K562 (cell line): ENCODE results near the gene CHAC1. TPM values are rescaled to one million over a fixed set of nuclear protein-coding genes. Genes with fewer than 3 reads are reported as not detected.

Experiments
- ATAC-seq: fragments of 200-7000 bp; cut with Tn5 transposase; 3 replicates; pipeline ENCODE4 v1.9.1; 2020; ENCODE audit warnings: moderate library complexity
- BruUV-seq: library from RNA; stranded (reverse); fragments of 400-500 nt; replicated peaks from 2 replicates; lab custom pipeline; 2021; lab: Mats Ljungman, UMichigan
- CTCF ChIA-PET: fragments of 300-600 bp; formaldehyde crosslinking; extraction: SDS; loops from one replicate; lab custom pipeline; 2021; ENCODE audit warnings: low intra/inter-chr PET ratio; lab: Yijun Ruan, JAX
- POLR2A ChIA-PET: fragments of 300-600, 350-650 bp; sonication (Branson Sonifier 250); formaldehyde crosslinking; extraction: SDS; loops from one replicate; lab custom pipeline; 2021; ENCODE audit warnings: antibody characterized with exemption, inconsistent platforms; lab: Yijun Ruan, JAX
- DNase-seq, 4 experiments: peaks; one replicate each; pipeline versions ENCODE4 v3.0.0 to v3.0.0-alpha.2; 2011 to 2018; ENCODE audit warnings: low spot score in 3 of 4, mixed read lengths in 3 of 4; ENCODE audit errors: extremely low read depth in 1 of 4
- FAIRE-seq: peaks from 2 replicates; lab custom pipeline; 2011; peaks lifted over from hg19 to GRCh38; lab: Jason Lieb, UNC
- H2AFZ ChIP-seq: 2 replicates; pipeline ENCODE4 v1.6.0; 2011; ENCODE audit warnings: low read depth, low read length, control low read depth, inconsistent platforms
- H3K27ac ChIP-seq: fragments of 200-600 bp; 3 replicates; pipeline ENCODE4 v1.8.0; 2011; ENCODE audit warnings: low read depth, mild to moderate bottlenecking, control low read depth, inconsistent platforms, low read length, moderate library complexity, mixed read lengths; ENCODE audit errors: extremely low read depth
- H3K27me3 ChIP-seq, 2 experiments: fragments of 300-600 bp in 1 of 2; 2 replicates in 1 of 2; 3 replicates in 1 of 2; pipeline versions ENCODE4 v1.6.0 to v1.8.0; 2011; ENCODE audit warnings: inconsistent platforms in 2 of 2, low read length in 2 of 2, mild to moderate bottlenecking in 1 of 2, mixed read lengths in 1 of 2, moderate library complexity in 1 of 2; ENCODE audit not compliant: control insufficient read depth in 2 of 2, insufficient read depth in 2 of 2
- H3K36me3 ChIP-seq: fragments of 300-600 bp; 3 replicates; pipeline ENCODE4 v1.8.0; 2011; ENCODE audit warnings: mild to moderate bottlenecking, low read length, inconsistent platforms; ENCODE audit not compliant: control insufficient read depth, insufficient read depth
- H3K4me1 ChIP-seq, 2 experiments: fragments of 200-600 bp in 1 of 2; replicated peaks in 1 of 2; 2 replicates in 1 of 2; 3 replicates in 1 of 2; pipeline versions ENCODE4 v1.5.1 to v1.8.0; 2011; ENCODE audit warnings: inconsistent platforms in 2 of 2, low read length in 2 of 2, mild to moderate bottlenecking in 1 of 2, mixed read lengths in 1 of 2, moderate library complexity in 1 of 2; ENCODE audit not compliant: control insufficient read depth in 2 of 2, insufficient read depth in 2 of 2
- H3K4me2 ChIP-seq: 2 replicates; pipeline ENCODE4 v1.6.1; 2011; ENCODE audit warnings: low read length, control low read depth, inconsistent platforms, mixed read lengths; ENCODE audit not compliant: insufficient read depth
- H3K4me3 ChIP-seq: fragments of 200-600 bp; sonication (generic), shearing (Covaris generic); 2 replicates; pipeline ENCODE4 v1.5.1; 2016; ENCODE audit warnings: control low read depth, inconsistent platforms
- H3K79me2 ChIP-seq: fragments of 200-600 bp; 3 replicates; pipeline ENCODE4 v1.8.0; 2011; ENCODE audit warnings: low read length, inconsistent platforms; ENCODE audit not compliant: control insufficient read depth, insufficient read depth
- H3K9ac ChIP-seq, 2 experiments: 2 replicates each; pipeline versions ENCODE4 v1.6.0 to v1.6.1; 2011; ENCODE audit warnings: low read depth in 2 of 2, low read length in 2 of 2, control low read depth in 1 of 2, inconsistent platforms in 1 of 2, mild to moderate bottlenecking in 1 of 2, mixed read lengths in 1 of 2; ENCODE audit not compliant: insufficient read depth in 1 of 2
- H3K9me1 ChIP-seq: one replicate; pipeline ENCODE4 v1.6.0; 2011; ENCODE audit warnings: inconsistent platforms, mild to moderate bottlenecking, low read length, moderate library complexity; ENCODE audit not compliant: control insufficient read depth, insufficient read depth
- H3K9me3 ChIP-seq: replicated peaks from 2 replicates; pipeline ENCODE4 v1.5.1; 2011; ENCODE audit warnings: low read depth, low read length, inconsistent platforms; ENCODE audit not compliant: control insufficient read depth, insufficient read depth
- H4K20me1 ChIP-seq: replicated peaks from 2 replicates; pipeline ENCODE4 v1.6.1; 2011; ENCODE audit warnings: low read length, inconsistent platforms, mixed read lengths; ENCODE audit not compliant: control insufficient read depth, insufficient read depth
- ELF4 ChIP-seq: fragments of 450-650 bp; formaldehyde crosslinking; IDR thresholded peaks from 2 replicates; pipeline ENCODE4 v1.4.0; 2022; ENCODE audit warnings: missing genetic modification characterization
- FIP1L1 ChIP-seq: fragments of 200-400 bp; formaldehyde crosslinking; IDR thresholded peaks from 2 replicates; pipeline ENCODE4 v1.6.1; 2018; ENCODE audit warnings: mild to moderate bottlenecking, low read depth, low read length; ENCODE audit not compliant: poor library complexity, severe bottlenecking
- HDAC3 ChIP-seq: fragments of 450-650 bp; IDR thresholded peaks from 2 replicates; pipeline ENCODE4 v1.6.1; 2018; ENCODE audit warnings: borderline replicate concordance, mild to moderate bottlenecking, moderate library complexity; ENCODE audit not compliant: partially characterized antibody
- LEF1 ChIP-seq: fragments of 450-650 bp; IDR thresholded peaks from 2 replicates; pipeline ENCODE4 v1.6.1; 2016; ENCODE audit warnings: mild to moderate bottlenecking
- MCM2 ChIP-seq: fragments of 450-650 bp; IDR thresholded peaks from 2 replicates; pipeline ENCODE4 v1.6.1; 2017; ENCODE audit warnings: low read depth, mild to moderate bottlenecking
- SMARCE1 ChIP-seq: fragments of 450-650 bp; IDR thresholded peaks from 2 replicates; pipeline ENCODE4 v1.7.1; 2016; ENCODE audit warnings: mild to moderate bottlenecking
- TCF3 ChIP-seq: sonication (generic); formaldehyde crosslinking; IDR thresholded peaks from 2 replicates; pipeline ENCODE4 v1.4.0; 2020; ENCODE audit warnings: mild to moderate bottlenecking, missing genetic modification reagents
- TEAD2 ChIP-seq: fragments of 450-650 bp; IDR thresholded peaks from 2 replicates; pipeline ENCODE4 v1.6.1; 2016; ENCODE audit warnings: missing genetic modification characterization, control low read depth, missing compliant biosample characterization
- ZNF24 ChIP-seq: fragments of 450-650 bp; IDR thresholded peaks from 2 replicates; pipeline ENCODE4 v1.6.1; 2016
- WGBS: fragments of 100-300 bp; shearing (Covaris generic); methylation state at CpG from one replicate; pipeline ENCODE4 v1.1.6; 2016; ENCODE audit warnings: low coverage, mixed read lengths; ENCODE audit not compliant: insufficient coverage; ENCODE audit errors: missing lambda C conversion rate; 5-methylcytosine and 5-hydroxymethylcytosine counted together
- in situ Hi-C: fragments of 300-500 bp; cut with MboI; formaldehyde crosslinking; loops from 4 replicates; pipeline ENCODE4 v1.15.0; 2018; ENCODE audit warnings: inconsistent platforms, mixed read lengths
- intact Hi-C: fragments of 100-400 bp; cut with micrococcal nuclease; formaldehyde crosslinking; loops from 2 replicates; pipeline ENCODE4 v1.14.2; 2022
- polyA plus RNA-seq, 8 experiments: library from polyadenylated mRNA; depleted of rRNA in 4 of 8; stranded (reverse) in 5 of 8; unstranded in 3 of 8; fragments of >200 nt; fragmentation: Nextera tagmentation in 2 of 8; fragmentation: Illumina TruSeq in 1 of 8; extraction: Ambion mirVana in 2 of 8; extraction: Trizol in 1 of 8; gene quantifications; 2 replicates each; pipeline versions ENCODE4 v1.2.1 to v1.2.3, GENCODE V29; 2011 to 2014; ENCODE audit warnings: inconsistent platforms in 1 of 8, missing spikeins in 1 of 8
- total RNA-seq, 7 experiments: library from RNA; depleted of rRNA in 6 of 7; stranded (reverse); fragments of >200 nt in 6 of 7; fragmentation: Illumina TruSeq in 2 of 7; extraction: Trizol in 2 of 7; gene quantifications; 2 replicates each; pipeline versions ENCODE4 v1.2.1 to v1.2.3, GENCODE V29; 2011 to 2021; ENCODE audit warnings: low replicate concordance in 1 of 7
- TF ChIP-seq, protein P1 (sequence below): fragments of 450-650 bp; IDR thresholded peaks from 2 replicates; pipeline ENCODE4 v1.6.1; 2016; ENCODE audit warnings: low read depth, mild to moderate bottlenecking, moderate library complexity
- TF ChIP-seq, protein P2 (sequence below): sonication (generic); formaldehyde crosslinking; IDR thresholded peaks from 2 replicates; pipeline ENCODE4 v1.8.0; 2022; ENCODE audit warnings: mild to moderate bottlenecking, missing genetic modification reagents
- TF ChIP-seq, protein P3 (sequence below): fragments of 250-450 bp; sonication (Bioruptor Pico); IDR thresholded peaks from 2 replicates; pipeline ENCODE4 v1.8.0; 2022; ENCODE audit warnings: moderate library complexity, mild to moderate bottlenecking, inconsistent platforms
- TF ChIP-seq, protein P4 (sequence below): fragments of 250-450 bp; sonication (Bioruptor Pico); IDR thresholded peaks from 2 replicates; pipeline ENCODE4 v1.5.0; 2021

CHAC1 gene
- total and polyA plus RNA-seq, 9 of the 15 experiments (the other 6 are each of a cell fraction or from before 2014, with no cell fraction given): 0.47 to 39.0 (median 7.5) TPM

DNA sequence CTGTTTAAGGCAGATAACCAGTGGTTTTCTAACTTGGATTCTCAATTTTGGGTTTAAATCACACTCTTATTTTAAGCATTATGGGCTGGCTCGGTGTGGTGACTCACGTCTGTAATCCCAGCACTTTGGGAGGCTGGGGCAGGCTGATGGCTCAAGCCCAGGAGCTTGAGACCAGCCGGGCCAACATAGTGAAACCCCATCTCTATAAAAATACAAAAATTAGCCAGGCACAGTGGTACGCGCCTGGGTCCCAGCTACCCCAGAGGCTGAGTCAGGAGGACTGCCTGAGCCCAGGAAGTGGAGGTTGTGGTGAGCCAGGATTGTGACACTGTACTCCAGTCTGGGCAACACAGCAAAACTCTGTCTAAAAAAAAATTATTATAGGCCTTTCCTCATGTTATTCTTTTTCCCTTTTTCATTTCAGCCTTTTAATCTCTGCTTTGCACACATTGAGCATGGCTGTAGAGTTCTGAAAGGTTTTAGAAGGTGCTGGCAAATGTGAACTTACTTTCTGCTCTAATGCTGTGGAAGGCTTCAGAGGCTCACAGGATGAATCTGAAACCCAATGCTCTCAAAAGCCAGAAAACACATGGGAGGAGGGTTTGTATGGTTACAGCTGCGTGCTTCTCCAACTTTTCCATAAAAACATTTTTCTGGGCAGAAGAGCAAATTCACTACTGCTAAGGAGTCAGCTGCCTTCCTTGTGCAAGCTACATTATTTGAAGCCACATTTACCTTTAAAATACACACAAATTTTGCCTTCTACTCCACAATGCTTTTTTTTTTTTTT is 32.5 kb downstream of the CHAC1 start:
- no peaks in the 10 kb centered on the region for H3K9me1 ChIP-seq
- no peak overlapping the region for H3K9ac ChIP-seq
- ATAC-seq (no peak), FAIRE-seq (no peak), DNase-seq (no peak)
- ChIA-PET CTCF (no interaction called here), POLR2A (interaction anchor here (1.2 kb wide), 1 partner anchor 13 kb away, joined by 3 read pairs; no protein-coding TSS in a partner anchor)
- intact Hi-C loops (no loop called here), in situ Hi-C loops (no loop called here)
- H3K27me3 ChIP-seq: no peaks in the 10 kb centered on the region
- no peak overlapping the region for H3K4me2 ChIP-seq
- no peaks in the 10 kb centered on the region for H3K4me1 ChIP-seq
- no peaks in the 10 kb centered on the region for H3K9me3 ChIP-seq
- no peaks in the 10 kb centered on the region for H3K79me2 ChIP-seq
- 89% methylated on average over 6 of the region's 6 CpGs for WGBS
- H3K36me3 ChIP-seq: peaks cover 89% of the 10 kb centered on the region
- H3K27ac ChIP-seq: no peak overlapping the region
- no peak overlapping the region for H2AFZ ChIP-seq
- BruUV-seq: no TSS peak
- no peaks in the 10 kb centered on the region; the same call in 1 of the 2 replicates for H4K20me1 ChIP-seq
- no peak overlapping the region for H3K4me3 ChIP-seq
- TF ChIP-seq, protein P1, sequence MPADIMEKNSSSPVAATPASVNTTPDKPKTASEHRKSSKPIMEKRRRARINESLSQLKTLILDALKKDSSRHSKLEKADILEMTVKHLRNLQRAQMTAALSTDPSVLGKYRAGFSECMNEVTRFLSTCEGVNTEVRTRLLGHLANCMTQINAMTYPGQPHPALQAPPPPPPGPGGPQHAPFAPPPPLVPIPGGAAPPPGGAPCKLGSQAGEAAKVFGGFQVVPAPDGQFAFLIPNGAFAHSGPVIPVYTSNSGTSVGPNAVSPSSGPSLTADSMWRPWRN: no peak
- TF ChIP-seq TCF3 (no peak), MCM2 (no peak), ZNF24 (no peak), LEF1 (no peak), HDAC3 (no peak), SMARCE1 (no peak), ELF4 (CRISPR knock-in tag) (no peak), FIP1L1 (no peak), TEAD2 (no peak)
- TF ChIP-seq, protein P2, sequence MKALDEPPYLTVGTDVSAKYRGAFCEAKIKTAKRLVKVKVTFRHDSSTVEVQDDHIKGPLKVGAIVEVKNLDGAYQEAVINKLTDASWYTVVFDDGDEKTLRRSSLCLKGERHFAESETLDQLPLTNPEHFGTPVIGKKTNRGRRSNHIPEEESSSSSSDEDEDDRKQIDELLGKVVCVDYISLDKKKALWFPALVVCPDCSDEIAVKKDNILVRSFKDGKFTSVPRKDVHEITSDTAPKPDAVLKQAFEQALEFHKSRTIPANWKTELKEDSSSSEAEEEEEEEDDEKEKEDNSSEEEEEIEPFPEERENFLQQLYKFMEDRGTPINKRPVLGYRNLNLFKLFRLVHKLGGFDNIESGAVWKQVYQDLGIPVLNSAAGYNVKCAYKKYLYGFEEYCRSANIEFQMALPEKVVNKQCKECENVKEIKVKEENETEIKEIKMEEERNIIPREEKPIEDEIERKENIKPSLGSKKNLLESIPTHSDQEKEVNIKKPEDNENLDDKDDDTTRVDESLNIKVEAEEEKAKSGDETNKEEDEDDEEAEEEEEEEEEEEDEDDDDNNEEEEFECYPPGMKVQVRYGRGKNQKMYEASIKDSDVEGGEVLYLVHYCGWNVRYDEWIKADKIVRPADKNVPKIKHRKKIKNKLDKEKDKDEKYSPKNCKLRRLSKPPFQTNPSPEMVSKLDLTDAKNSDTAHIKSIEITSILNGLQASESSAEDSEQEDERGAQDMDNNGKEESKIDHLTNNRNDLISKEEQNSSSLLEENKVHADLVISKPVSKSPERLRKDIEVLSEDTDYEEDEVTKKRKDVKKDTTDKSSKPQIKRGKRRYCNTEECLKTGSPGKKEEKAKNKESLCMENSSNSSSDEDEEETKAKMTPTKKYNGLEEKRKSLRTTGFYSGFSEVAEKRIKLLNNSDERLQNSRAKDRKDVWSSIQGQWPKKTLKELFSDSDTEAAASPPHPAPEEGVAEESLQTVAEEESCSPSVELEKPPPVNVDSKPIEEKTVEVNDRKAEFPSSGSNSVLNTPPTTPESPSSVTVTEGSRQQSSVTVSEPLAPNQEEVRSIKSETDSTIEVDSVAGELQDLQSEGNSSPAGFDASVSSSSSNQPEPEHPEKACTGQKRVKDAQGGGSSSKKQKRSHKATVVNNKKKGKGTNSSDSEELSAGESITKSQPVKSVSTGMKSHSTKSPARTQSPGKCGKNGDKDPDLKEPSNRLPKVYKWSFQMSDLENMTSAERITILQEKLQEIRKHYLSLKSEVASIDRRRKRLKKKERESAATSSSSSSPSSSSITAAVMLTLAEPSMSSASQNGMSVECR (CRISPR knock-in tag): no peak
- TF ChIP-seq, protein P3, sequence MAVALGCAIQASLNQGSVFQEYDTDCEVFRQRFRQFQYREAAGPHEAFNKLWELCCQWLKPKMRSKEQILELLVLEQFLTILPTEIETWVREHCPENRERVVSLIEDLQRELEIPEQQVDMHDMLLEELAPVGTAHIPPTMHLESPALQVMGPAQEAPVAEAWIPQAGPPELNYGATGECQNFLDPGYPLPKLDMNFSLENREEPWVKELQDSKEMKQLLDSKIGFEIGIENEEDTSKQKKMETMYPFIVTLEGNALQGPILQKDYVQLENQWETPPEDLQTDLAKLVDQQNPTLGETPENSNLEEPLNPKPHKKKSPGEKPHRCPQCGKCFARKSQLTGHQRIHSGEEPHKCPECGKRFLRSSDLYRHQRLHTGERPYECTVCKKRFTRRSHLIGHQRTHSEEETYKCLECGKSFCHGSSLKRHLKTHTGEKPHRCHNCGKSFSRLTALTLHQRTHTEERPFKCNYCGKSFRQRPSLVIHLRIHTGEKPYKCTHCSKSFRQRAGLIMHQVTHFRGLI (CRISPR knock-in tag): no peak
- TF ChIP-seq, protein P4, sequence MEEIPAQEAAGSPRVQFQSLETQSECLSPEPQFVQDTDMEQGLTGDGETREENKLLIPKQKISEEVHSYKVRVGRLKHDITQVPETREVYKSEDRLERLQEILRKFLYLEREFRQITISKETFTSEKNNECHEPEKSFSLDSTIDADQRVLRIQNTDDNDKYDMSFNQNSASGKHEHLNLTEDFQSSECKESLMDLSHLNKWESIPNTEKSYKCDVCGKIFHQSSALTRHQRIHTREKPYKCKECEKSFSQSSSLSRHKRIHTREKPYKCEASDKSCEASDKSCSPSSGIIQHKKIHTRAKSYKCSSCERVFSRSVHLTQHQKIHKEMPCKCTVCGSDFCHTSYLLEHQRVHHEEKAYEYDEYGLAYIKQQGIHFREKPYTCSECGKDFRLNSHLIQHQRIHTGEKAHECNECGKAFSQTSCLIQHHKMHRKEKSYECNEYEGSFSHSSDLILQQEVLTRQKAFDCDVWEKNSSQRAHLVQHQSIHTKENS (CRISPR knock-in tag): no peak
